ENCODE results near the gene KLHDC4.
A peak's percentile ranks its signal among the peaks of the same experiment; 100 is the strongest.

Gene KLHDC4

DNA sequence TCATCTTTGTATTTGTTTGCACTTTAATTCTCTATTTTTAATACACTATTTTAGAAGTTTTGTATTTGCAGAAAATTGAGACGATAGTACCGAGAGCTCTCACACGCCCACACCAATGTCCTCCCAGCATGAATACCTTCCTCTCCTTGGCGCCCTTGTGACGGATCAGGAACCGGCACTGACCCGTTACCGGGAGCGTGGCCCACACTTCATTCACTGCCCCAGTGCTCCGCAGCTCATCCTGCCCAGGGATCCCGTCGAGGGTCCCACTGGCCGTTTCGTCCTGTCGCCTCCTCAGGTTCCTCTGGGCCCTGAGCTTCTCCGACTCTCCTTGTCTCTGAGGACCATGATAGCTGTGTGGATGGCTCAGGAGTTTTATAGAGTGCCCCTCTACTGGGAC is 50.6 kb downstream of the KLHDC4 start:
- DNase-seq: no peak

DNA sequence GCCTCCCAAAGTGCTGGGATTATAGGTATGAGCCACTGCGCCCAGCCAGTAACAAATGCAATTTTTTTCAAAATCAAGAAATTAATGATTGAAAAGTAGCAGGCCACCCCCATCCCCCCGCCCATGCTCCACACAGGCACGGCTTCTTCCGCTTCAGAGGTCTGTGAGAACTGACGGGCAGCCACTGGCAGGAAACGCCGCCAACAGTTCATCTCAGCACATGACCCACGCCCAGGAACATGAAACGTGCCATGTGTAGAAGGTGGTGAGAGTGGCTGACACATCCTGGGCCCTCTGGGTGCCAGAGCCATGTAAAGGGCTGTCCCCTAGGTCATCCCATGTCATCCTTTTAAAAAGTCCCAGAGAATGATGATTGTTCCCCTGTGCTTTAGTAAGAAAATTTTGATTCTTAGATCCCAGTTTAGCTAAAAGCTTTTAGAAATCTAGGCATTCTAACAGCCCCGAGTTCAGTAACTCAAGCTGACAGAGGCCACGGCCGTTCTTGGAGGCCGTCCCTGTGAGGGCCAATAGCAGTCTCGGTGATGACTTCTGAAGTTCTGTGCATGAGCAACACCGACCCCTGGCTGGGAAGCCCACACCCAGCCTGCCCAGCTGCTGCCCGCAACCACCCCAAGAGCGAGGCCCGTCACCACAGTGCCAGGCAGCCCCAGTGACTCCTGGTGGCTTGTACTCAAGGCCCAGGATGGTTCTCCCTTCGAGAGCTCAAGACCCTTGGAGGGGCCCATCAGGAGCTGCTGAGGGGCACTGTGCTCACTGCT is 52.1 kb downstream of the KLHDC4 start:
- peak; percentile 43 for DNase-seq

DNA sequence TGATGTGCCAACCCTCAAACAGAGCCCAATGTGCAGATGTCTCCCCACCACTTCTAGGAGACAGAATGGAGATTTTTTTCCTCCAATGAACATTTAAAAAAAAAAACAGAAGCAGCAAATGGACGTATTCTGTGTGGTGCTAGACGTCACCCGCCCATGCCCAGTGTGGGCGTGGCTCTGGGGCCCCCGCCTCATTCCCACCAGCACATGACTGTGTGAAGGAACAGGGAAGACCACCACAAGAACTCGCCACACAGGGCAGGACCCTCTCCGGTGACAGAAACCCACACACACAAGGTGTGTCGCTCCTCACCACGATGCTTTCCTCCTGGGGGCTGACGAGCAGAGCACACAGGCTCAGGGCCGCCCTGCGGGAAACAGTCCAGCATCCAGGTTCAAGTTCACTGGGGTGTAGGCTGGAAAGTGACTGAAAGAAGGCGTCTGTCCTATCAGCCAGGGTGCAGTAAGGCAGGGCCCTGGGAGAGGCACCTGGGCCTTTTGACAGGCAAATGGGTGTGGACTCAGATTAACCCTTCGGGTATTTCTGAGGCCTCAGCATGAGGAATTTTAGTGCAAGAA is 53.5 kb downstream of the KLHDC4 start:
- DNase-seq: no peak

DNA sequence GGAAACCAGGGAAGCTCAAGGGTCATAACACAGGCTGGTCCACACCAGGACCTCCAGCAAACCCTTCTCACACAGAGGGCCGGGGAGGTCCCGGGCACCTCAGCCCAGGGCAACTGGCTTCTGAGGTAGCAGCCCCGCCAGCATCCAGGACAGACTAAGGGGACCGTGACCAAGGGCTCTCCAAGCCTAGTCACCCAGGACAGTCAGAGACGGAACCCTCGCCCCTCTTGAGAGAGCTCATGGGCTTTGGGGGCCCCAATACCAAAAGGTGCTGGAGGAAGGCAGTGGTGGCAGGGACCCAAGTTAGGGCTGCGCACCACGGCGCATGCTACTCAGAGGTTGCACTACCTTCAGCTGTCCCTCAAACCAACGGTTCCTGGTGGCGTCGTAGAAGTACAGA is 54.9 kb downstream of the KLHDC4 start:
- DNase-seq: no peak

DNA sequence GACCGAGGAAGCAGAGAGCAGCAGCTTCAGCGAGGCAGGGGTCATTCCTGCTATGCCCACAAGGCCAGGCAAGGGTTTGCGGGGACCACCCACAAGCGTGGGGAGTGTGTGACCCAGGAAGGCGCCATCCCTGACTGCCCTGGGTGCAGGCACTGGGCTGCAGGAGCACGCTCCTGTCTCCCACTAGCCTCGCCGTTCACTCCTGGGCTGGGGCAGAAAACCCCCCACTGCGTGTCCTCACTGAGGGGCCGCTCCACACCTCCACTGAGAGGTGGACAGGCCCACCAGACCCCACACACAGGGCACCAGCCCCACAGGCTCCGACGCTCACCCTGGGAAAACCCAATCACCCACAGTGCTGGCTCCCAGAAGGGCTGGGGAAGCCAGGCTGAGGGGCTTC is 56.1 kb downstream of the KLHDC4 start:
- DNase-seq: no peak

DNA sequence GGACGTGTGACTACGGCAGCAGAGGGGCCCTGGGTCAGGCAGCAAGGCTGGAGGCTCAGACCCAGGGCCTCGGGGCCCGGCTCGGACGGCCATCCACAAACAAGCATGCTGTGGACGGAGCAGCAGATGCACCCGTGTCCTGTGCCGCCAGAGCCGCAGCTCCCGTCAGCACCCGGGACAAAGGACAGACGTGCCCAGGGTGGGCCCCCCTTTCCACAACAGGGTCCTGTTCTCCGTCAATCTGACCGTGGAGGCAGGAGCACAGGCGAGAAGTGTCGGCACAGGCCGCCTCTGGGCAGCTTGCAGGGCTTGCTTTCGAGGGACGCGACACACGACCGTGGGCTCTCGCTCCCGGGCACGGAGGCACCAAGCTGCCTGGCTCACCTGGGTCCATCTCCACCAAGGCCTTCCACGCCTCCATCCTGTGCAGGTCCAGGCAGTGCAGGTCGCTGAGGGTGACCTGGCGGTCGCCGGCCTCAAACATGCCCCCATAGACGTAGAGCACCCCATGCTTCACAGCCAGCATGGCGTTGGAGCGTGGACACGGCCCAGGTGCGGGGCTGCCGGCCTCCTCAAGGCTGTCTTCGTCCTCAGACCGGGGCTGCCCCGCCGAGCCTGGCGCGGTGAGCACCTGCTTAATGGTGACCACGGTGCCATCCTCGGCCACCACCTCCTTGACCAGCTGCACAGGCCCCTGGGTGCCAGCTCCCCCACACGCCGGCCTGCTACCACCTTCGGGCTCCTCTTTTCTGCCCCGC is 56.7 kb downstream of the KLHDC4 start:
- no peak for DNase-seq

DNA sequence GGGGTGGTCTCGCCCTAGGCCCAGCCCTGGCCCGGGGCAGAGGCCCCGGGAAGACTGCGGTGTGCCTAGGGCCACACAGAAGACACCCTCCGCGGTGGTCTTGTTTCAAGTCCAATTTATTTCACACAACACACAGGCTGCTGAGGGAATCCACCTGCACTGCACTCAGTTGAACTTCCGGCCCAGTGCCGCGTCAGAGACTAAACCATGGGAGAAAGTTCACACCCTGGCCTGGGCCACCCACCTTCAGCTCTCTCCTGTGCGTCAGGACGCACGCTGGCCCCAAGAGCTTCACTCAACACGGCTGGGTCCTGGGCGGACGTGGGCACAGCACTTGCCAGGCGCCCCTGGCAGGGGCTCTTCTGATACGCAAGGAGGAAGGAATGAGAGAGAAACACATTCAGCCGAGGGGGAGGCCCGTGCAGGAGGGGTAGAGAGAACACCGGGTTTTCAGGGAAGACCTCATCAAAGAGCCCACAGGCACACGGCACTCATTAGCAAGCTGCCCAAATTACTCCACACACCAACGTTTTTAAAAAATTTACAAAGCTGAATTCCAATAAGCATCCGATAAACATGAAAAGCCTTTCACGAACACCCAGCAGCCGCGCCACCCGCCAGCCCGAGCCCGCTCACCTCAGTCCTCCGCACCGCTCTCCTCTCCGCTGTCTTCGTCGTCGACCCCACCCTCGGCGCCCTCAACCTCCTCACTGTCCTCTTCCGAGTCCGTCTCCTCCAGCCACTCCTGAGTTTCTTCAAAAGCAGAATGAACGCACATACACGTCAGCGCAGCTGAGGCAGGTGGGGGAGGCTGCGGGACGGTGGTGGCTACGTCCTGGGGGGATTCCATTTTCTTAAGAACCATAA is 57.8 kb downstream of the KLHDC4 start:
- no peak for DNase-seq

DNA sequence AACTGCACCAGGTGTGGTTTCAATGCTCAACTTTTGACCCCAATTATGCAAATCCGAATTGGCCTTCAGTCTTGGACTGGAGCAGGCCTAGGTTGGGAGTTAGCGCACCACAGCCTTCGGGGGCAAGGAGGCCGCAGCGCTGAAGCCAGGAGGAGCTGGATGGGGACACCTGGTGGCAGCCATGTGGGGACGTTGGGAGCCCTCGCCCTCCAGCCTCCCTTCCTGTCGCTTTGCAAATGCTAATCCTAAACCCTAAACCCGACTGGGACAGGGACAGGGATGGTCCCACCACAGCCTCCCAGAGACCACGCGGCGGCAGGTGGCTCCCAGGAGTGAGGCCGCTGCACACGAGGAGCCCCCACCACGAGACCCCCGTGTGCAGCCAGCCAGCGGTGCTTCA is 58.7 kb downstream of the KLHDC4 start:
- no peak for DNase-seq

DNA sequence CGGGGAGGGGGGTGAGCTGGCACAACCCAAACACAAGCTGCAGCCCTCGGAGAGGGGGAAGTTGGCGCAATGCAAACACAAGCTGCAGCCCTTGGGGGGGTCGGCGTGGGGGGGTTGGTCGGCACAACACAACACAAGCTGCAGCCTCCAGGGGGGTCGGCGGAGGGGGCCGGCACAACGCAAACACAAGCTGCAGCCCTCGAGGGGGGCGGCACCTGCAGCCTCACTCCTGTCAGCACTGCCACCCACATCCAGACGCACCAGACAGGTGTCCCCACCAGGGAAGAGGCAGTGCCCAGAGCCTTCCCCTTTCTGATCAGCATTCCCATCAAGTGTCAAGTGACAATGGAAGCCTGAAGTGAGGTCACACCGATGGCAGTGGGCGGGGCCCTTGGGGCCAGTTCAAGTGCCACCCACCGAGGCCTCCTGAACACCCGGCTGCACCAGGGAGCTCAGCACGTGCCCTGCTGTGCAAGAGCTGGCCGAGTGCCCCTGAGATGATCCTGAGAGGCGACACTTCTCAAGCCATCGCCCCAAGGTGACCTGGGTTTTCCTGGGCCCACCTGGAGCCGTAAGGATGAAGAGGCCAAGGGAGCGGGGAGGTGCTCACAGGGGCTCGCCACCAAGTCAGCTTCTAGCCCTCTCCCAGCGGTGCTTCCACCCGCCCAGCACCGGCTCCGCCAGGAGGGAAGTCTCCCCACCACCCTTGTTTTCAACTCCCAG is 59.3 kb downstream of the KLHDC4 start:
- no peak for DNase-seq

DNA sequence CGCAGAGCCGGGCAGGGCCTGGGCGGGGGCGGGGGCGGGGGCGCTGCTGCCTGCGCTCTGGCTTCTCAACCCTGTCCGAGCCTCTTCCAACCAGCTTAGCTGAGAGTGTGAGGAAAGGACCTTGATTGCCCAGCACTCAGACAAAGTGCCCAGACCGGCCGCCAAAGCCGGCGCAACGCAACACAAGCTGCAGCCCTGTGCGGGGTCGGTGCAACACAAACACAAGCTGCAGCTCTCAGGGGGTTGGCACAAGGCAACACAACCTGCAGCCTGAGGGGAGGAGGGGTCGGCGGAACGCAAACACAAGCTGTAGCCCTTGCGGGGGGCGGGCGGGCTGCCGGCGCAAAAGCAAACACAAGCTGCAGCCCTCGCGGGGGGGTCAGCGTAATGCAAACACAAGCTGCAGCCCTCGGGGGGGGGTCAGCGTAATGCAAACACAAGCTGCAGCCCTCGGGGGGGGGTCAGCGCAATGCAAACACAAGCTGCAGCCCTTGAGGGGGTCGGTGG is 60.0 kb downstream of the KLHDC4 start:
- DNase-seq: no peak

DNA sequence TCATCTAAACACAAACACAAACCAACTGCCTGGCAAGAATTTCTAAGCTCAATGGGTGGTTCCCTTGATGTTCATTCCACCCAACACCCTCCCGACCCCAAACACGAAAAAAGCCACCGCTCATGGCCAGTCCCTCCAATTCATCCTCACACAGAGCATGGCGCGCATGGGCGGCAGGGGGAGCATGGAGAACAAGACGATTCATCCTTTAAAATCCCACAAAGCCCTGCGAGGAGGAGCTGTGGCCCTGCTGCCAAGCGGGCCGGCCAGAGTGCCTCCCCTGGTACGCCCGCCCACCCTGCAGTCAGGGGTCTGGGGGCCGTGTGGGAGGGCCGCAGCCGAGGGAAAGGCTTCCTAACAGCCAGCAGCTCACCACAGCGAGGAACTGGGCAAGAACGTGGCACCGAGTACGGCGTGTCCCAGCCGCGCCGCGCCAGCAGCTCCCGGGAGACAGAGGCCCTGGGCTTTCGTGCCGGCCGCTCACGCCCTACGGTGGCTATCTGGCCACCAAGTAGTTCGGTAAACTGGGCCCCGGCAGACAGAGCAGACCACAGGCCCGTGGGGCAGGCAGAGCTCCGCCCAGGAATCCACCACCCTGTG is 60.9 kb downstream of the KLHDC4 start:
- no peak for DNase-seq

DNA sequence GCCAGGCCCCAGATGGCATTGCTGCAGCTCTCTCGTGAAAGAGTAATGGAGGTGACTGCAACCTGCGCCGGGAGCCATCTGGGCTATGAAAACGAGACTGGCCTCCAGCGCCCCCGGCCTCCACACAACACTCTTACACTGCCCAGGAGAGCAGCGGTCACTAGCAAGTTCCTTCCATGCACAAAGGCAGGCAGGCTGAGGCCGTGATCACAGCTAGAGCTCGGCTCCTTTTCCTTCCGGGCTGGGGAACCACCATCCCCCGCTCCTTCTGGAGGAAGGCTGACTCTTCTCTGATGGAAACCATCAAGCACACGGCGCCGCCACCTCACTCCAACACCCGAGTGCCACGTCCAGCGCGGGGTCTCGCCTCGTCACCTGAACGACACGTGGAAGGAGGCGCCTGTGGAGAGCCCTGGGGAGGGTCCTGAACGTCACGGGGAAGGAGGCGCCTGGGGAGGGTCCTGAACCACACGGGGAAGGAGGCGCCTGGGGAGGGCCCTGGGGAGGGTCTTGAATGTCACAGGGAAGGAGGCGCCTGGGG is 61.9 kb downstream of the KLHDC4 start:
- DNase-seq: no peak

DNA sequence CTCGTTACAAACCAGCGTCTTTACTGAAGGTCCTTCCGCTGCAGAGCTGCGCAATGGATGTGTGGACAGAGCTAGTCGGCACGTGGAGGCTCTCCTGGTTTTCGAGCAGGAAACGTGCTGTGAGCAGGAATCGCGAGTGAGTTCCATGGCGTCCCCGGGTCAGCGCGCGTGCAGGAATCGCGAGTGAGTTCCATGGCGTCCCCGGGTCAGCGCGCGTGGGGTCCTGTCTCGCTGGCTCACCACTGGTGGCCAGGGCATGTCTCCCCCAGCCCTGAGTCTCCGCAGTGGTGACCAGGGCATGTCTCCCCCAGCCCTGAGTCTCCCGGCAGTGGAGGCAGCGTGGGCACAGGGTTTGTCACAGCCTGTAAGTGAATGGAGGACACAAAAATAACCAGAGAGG is 62.7 kb downstream of the KLHDC4 start:
- DNase-seq: no peak

DNA sequence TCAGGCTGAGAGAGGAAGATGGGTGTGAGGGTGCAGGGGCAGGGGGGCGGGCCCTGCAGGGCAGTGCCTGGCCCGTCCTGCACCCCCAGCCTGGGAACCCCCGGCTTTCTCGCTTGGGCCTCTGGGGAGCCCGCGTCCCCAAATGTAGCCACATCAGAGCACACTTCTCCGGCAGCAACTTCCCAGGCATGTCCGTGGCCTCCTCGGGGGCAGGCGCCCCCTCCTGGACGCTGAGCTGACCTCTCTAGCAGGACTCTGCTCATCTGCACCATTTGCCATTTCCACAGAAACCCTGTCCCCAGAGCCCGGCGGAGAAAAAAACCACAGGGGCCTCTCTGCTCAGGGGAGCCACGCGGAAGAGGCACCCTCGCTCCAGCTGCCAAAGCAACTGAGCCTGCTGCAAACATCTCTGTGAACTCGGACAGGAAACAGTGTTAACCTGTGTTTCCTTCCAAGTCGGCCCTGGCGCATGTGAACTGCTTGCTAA is 63.4 kb downstream of the KLHDC4 start:
- DNase-seq: no peak

DNA sequence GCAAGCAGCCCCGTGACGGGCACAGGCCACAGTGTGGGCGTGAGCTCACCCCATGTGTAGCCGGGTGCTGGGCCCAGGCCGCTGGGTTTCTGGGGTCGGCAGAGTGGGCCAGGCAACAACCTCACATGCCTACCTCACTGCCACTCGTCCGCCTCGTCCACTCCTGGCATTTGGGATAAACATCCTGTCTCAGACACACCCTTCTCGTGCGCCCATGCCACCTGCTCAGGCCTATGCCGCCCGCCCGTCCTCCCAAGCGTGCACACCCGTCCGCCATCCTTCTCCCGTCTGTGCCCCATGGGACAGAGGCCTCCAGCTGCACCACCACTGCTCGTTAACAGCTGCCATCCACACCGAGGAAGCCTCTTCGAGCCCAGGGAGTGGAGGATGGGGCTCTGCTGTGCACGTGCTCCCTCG is 64.3 kb downstream of the KLHDC4 start:
- no peak for DNase-seq

DNA sequence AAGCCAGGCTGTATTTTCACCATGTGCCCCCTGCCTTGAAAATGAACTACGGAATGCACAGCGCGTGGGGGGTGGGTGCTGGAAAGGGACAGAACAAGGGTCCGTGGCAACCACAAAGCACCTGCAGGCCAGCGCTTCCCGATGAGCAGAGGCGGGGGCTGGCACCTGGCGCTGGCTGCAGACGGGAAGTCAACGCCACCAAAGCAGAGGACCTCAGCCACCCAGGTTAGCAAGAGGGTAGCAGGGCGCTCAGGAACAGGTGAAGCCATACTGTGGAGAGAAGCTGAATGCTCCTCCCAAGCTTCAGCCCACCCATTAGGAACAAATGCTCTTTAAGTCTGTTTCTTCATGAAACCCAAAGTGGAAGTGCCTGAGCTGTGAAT is 64.7 kb downstream of the KLHDC4 start:
- no peak for DNase-seq

DNA sequence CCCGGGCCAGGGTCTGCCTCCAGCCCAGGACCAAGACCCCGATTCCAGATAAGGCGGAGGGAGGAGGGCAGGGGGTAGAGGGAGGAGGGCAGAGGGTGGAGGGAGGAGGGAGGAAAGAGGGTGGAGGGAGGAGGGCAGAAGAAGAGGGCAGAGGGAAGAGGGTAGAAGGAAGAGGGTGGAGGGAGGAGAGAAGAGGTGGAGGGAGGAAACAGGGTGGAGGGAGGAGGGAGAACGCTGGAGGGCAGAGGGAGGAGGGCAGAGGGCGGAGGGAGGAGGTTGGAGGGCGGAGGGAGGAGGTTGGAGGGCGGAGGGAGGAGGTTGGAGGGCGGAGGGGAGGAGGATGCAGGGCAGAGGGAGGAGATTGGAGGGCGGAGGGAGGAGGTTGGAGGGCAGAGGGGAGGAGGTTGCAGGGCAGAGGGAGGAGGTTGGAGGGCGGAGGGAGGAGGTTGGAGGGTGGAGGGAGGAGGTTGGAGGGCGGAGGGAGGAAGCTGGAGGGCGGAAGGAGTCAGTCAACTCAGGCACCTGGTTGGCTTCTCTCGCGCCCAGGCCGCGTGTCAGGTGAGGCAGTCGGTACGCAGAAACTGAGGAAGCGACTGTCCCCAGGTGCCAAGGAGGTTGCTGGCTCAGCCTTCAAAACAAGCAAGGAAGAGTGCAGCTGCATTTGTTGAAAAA is 65.2 kb downstream of the KLHDC4 start:
- DNase-seq: no peak

DNA sequence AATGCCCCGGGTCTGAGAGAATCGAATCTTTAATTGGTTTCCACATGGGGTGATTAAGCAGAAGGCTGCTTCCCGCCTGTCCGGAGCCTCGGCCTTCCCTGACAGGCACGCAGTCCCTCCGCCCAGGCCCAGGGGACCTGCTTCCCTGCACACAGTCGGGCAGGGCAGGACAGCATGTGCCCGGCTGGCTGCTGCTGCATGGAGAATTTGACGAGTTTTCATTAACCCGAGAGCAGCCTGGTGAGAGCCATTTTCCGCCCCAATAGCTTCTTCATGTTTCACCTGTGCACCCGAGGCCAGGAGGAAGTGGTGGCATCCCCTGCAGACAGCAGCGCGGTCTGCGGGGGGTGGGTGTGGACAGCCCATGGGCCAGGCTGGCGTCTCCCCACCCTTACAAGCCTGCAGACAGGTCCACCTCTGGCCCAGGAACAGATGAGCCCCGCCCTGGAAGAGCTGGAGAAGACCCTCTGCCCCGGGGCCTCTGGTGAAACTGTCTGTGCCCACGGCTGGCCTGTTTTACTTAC is 67.0 kb downstream of the KLHDC4 start:
- no peak for DNase-seq

DNA sequence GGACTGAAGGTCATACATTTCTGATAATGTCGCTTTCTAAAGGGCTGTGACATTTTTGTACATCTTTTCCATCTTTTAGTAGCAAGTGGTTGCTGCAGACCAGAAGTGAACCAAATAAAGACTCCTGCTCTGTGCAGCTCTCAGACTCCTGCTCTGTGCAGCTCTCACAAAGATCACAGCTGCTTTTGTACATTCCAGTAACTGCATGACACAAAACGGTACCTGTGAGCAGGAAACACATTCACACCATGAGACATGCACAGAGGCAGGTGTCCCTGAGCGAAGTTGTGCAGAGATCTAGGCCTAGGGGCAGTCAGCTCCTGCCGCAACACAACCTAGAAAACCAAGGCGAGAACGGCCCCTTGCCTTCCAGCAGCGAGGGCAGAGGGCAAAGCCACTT is 67.5 kb downstream of the KLHDC4 start:
- DNase-seq: no peak

DNA sequence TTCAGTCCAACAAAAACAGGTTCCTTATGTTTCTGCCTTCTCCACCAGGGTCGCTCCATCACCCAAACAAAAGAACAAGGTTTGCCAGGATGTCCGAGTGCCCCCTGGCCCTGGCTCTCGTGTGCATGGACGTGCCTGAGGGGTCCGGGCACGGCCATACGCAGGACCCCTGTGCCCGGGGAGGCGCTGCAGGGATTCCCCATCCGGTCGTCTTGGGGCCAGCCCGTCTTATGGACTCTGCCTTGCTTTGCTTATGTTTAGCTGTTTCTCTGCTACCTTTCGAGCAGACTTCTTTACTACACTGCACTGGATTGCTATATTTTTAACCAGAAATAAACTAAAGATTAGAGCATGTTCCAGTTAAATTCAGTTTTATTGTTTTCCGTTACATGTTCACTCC is 68.0 kb downstream of the KLHDC4 start:
- DNase-seq: no peak

Measured in effector CD4-positive, alpha-beta T cell (primary cell).